HG02885 (cell line): ENCODE measurements around the gene ZNRD2.
"Not testable (repeated sequence)": the region's sequence is repeated elsewhere in the genome, so short reads cannot be mapped to it uniquely, and the experiment has no call there.

Experiments
- ATAC-seq: cut with Tn5 transposase; IDR thresholded peaks from one replicate; pipeline ENCODE4 v1.9.1; 2021; ENCODE audit warnings: mild to moderate bottlenecking; ENCODE audit not compliant: unreplicated experiment, poor library complexity

Gene ZNRD2

GRCh38 chr11:65554057-65554818 is 16.0 kb upstream of the ZNRD2 start:
- ATAC-seq, result no peak

GRCh38 chr11:65554842-65555430 is 15.3 kb upstream of the ZNRD2 start:
- ATAC-seq, result no peak

GRCh38 chr11:65555693-65556231 is 14.5 kb upstream of the ZNRD2 start:
- no peak for ATAC-seq

- no peak for ATAC-seq
These were observed 13.6 kb upstream of the ZNRD2 start for GRCh38 chr11:65556470-65557279.

- no peak for ATAC-seq
These were observed 12.8 kb upstream of the ZNRD2 start for GRCh38 chr11:65557280-65558001.

GRCh38 chr11:65558002-65558929 is 12.0 kb upstream of the ZNRD2 start, which contains the start of gene LTBP3:
Gene LTBP3, minus strand, starts transcription at chr11:65558359. Its CDS starts 400 bp downstream, at chr11:65557959.
- no peak for ATAC-seq

GRCh38 chr11:65558930-65559509 is 11.3 kb upstream of the ZNRD2 start:
- ATAC-seq, result no peak

GRCh38 chr11:65559535-65559934 is 10.7 kb upstream of the ZNRD2 start:
- ATAC-seq, result no peak

- ATAC-seq, result no peak
These were observed 10.2 kb upstream of the ZNRD2 start for GRCh38 chr11:65559951-65560537.

- no peak for ATAC-seq
These were observed 9.5 kb upstream of the ZNRD2 start for GRCh38 chr11:65560555-65561418.

- no peak for ATAC-seq
These were observed 8.3 kb upstream of the ZNRD2 start for GRCh38 chr11:65562020-65562419.

GRCh38 chr11:65562788-65563187 is 7.5 kb upstream of the ZNRD2 start:
- ATAC-seq, result no peak

- ATAC-seq, result no peak
These were observed 6.7 kb upstream of the ZNRD2 start for GRCh38 chr11:65563601-65564000.

- not testable (repeated sequence) for ATAC-seq
These were observed 5.3 kb upstream of the ZNRD2 start for GRCh38 chr11:65564879-65565559.

GRCh38 chr11:65565624-65566453 is 4.4 kb upstream of the ZNRD2 start:
- ATAC-seq, result no peak
